MM.1S (cell line): Measurements from ENCODE around the gene GCNT2.

Experiments
- DNase-seq: peaks from one replicate; pipeline ENCODE4 v3.0.0-alpha.2; 2015
- H2AFZ ChIP-seq: fragments of 300-600 bp; sonication (generic); 2 replicates; pipeline ENCODE4 v1.6.0; 2016; ENCODE audit warnings: antibody characterized with exemption, low read length
- H3F3A ChIP-seq: fragments of 300-600 bp; sonication (generic); 2 replicates; pipeline ENCODE4 v1.6.1; 2016; ENCODE audit warnings: mild to moderate bottlenecking, antibody characterized with exemption, low read length, moderate library complexity, mixed read lengths; ENCODE audit not compliant: insufficient read depth
- H3K27ac ChIP-seq: fragments of 300-600 bp; sonication (generic); 2 replicates; pipeline ENCODE4 v1.5.1; 2016; ENCODE audit warnings: mild to moderate bottlenecking, low read length
- H3K27me3 ChIP-seq: fragments of 300-600 bp; sonication (generic); replicated peaks from 2 replicates; pipeline ENCODE4 v1.6.0; 2016; ENCODE audit warnings: low read length; ENCODE audit not compliant: insufficient read depth
- H3K36me3 ChIP-seq: fragments of 300-600 bp; sonication (generic); replicated peaks from 2 replicates; pipeline ENCODE4 v1.6.1; 2016; ENCODE audit warnings: mild to moderate bottlenecking, low read length, mixed read lengths; ENCODE audit not compliant: insufficient read depth
- H3K4me1 ChIP-seq: fragments of 300-600 bp; sonication (generic); 2 replicates; pipeline ENCODE4 v1.6.1; 2016; ENCODE audit warnings: low read length, mixed read lengths
- H3K4me2 ChIP-seq: fragments of 300-600 bp; sonication (generic); 2 replicates; pipeline ENCODE4 v1.6.0; 2016; ENCODE audit warnings: low read depth, low read length
- H3K4me3 ChIP-seq: fragments of 300-600 bp; sonication (generic); 2 replicates; pipeline ENCODE4 v1.5.1; 2016; ENCODE audit warnings: low read length, mixed read lengths
- H3K79me2 ChIP-seq: fragments of 300-600 bp; sonication (generic); 2 replicates; pipeline ENCODE4 v1.6.1; 2016; ENCODE audit warnings: mixed run types, low read length, mixed read lengths
- H3K9ac ChIP-seq: fragments of 300-600 bp; sonication (generic); 2 replicates; pipeline ENCODE4 v1.6.1; 2016; ENCODE audit warnings: low read length, mixed read lengths
- H3K9me2 ChIP-seq: fragments of 300-600 bp; sonication (generic); replicated peaks from 2 replicates; pipeline ENCODE4 v1.6.1; 2016; ENCODE audit warnings: mild to moderate bottlenecking, low read length, mixed read lengths; ENCODE audit not compliant: insufficient read depth
- H3K9me3 ChIP-seq: fragments of 300-600 bp; sonication (generic); replicated peaks from 2 replicates; pipeline ENCODE4 v1.6.1; 2016; ENCODE audit warnings: mild to moderate bottlenecking, low read length, mixed read lengths; ENCODE audit not compliant: insufficient read depth
- H4K20me1 ChIP-seq: fragments of 300-600 bp; sonication (generic); 2 replicates; pipeline ENCODE4 v1.6.1; 2016; ENCODE audit warnings: mild to moderate bottlenecking, low read length, moderate library complexity, mixed read lengths; ENCODE audit not compliant: insufficient read depth
- EZH2 ChIP-seq: fragments of 300-600 bp; sonication (generic); optimal IDR thresholded peaks from 2 replicates; pipeline ENCODE3; 2017; ENCODE audit warnings: low read depth, mild to moderate bottlenecking, antibody characterized with exemption, low read length, mixed read lengths
- EZH2phosphoT487 ChIP-seq: fragments of 300-600 bp; sonication (generic); IDR thresholded peaks from 2 replicates; pipeline ENCODE4 v1.6.1; 2018; ENCODE audit warnings: antibody characterized with exemption, low read length
- TF ChIP-seq, protein P1 (sequence below): fragments of 300-600 bp; sonication (generic); IDR thresholded peaks from 2 replicates; pipeline ENCODE4 v1.5.1; 2016; ENCODE audit warnings: antibody characterized with exemption, low read length, mixed read lengths

Gene GCNT2

DNA sequence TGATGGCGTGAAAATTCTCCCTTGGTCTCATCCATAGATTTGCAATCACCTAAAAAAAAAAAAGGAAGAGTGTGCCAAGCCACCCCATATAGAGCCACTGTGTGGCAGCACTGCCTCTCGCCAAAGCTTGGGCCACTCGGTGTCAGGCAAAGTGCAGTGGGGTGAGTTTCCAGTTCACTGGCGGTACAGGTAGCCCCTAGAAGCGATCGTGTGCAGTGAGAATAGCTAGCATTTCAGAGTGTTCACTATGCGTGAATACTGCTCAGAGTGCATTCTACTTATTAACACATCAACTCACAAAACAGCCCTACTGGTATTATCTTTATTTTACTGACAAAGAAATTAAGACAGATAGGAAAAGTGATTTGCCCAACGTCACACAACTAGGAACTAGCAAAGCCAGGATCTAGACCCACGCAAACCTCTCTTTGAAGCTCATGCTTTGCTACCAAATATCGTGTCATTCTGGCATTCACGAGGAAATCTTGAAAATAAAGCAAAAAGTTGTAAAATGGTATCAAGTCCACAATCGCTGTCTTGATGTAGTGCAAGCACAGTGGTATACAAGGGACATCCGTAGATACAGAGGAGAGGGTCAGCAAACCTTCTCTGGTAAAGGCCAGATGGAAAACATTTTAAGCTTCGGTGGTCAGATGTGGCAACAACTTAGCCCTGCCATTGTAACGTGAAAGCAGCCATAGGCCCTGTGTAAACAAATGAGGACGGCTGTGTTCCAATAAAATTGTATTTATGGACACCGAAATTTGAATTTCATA lies 10.4 kb upstream of the GCNT2 start:
- no peaks in the 10 kb centered on the region for H3K4me1 ChIP-seq
- H3K9ac ChIP-seq: no peak overlapping the region
- H3K9me2 ChIP-seq: no peaks in the 10 kb centered on the region
- no peaks in the 10 kb centered on the region for H3K27me3 ChIP-seq
- no peaks in the 10 kb centered on the region for H3K9me3 ChIP-seq
- H3K4me2 ChIP-seq: peak overlapping the region; percentile 23; the same call in 1 of the 2 replicates
- no peak overlapping the region for H3K4me3 ChIP-seq
- H3K27ac ChIP-seq: no peak overlapping the region
- DNase-seq: peak; percentile 65
- no peaks in the 10 kb centered on the region for H3K36me3 ChIP-seq
- no peak for TF ChIP-seq EZH2phosphoT487
- TF ChIP-seq, protein P1, sequence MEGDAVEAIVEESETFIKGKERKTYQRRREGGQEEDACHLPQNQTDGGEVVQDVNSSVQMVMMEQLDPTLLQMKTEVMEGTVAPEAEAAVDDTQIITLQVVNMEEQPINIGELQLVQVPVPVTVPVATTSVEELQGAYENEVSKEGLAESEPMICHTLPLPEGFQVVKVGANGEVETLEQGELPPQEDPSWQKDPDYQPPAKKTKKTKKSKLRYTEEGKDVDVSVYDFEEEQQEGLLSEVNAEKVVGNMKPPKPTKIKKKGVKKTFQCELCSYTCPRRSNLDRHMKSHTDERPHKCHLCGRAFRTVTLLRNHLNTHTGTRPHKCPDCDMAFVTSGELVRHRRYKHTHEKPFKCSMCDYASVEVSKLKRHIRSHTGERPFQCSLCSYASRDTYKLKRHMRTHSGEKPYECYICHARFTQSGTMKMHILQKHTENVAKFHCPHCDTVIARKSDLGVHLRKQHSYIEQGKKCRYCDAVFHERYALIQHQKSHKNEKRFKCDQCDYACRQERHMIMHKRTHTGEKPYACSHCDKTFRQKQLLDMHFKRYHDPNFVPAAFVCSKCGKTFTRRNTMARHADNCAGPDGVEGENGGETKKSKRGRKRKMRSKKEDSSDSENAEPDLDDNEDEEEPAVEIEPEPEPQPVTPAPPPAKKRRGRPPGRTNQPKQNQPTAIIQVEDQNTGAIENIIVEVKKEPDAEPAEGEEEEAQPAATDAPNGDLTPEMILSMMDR: peak; percentile 82
- H4K20me1 ChIP-seq: no peaks in the 10 kb centered on the region
- no peaks in the 10 kb centered on the region for H3K79me2 ChIP-seq
- peak overlapping the region; percentile 2 for H2AFZ ChIP-seq
- H3F3A ChIP-seq: no peaks in the 10 kb centered on the region

DNA sequence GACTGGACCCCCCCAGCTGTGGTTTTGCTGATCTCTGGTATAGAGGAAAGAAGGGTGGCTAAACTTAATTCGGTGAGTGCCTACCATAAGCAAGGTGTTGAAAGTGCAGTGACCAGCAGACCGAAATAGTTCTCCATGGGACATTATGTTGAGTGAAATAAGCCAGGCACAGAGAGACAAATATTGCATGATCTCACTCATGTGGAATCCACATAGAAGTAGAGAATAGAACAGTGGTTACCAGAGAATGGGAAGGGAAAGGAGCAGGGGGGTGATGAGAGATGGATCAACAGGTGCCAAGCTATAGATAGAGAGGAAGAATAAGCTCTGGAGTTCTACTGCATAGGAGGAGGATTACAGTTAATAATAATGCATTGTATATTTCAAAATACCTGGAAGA lies 9.7 kb upstream of the GCNT2 start:
- DNase-seq: no peak
- TF ChIP-seq, protein P1: no peak
- TF ChIP-seq EZH2 (no peak), EZH2phosphoT487 (no peak)
- no peak overlapping the region for H3K9ac ChIP-seq
- no peaks in the 10 kb centered on the region for H3K27me3 ChIP-seq
- no peaks in the 10 kb centered on the region for H3K36me3 ChIP-seq
- no peak overlapping the region for H2AFZ ChIP-seq
- no peaks in the 10 kb centered on the region for H3K9me3 ChIP-seq
- H3K4me2 ChIP-seq: no peak overlapping the region
- no peaks in the 10 kb centered on the region for H3F3A ChIP-seq
- H4K20me1 ChIP-seq: no peaks in the 10 kb centered on the region
- no peaks in the 10 kb centered on the region for H3K79me2 ChIP-seq
- H3K4me1 ChIP-seq: no peaks in the 10 kb centered on the region
- no peak overlapping the region for H3K27ac ChIP-seq
- H3K4me3 ChIP-seq: no peak overlapping the region
- H3K9me2 ChIP-seq: no peaks in the 10 kb centered on the region

DNA sequence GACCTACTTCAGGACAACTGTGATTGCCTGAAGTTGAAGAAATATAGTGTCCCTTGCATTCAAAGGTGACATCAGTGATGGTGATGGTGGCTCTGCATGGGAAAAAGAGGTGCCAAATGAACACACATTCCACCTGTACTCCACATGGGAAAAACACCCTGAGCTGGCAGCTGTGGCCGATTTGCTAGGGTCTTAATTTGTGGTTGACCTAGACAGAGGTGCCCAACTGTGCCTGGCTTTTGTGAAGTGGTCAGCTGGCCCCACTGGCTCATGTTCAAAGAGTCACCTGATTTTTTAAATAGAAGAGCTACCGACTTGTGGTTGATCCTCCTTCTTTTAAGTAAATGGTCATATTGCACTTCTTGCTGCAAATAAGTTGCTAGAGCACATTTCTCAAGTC lies 7.6 kb upstream of the GCNT2 start:
- Histone ChIP-seq H3K4me1 (no peaks in the 10 kb centered on the region), H3K79me2 (no peaks in the 10 kb centered on the region), H3K9me2 (no peaks in the 10 kb centered on the region), H3F3A (no peaks in the 10 kb centered on the region), H3K9ac (no peak overlapping the region), H3K27me3 (no peaks in the 10 kb centered on the region), H3K27ac (no peak overlapping the region), H4K20me1 (no peaks in the 10 kb centered on the region), H2AFZ (no peak overlapping the region), H3K4me3 (no peak overlapping the region), H3K36me3 (no peaks in the 10 kb centered on the region), H3K9me3 (no peaks in the 10 kb centered on the region), H3K4me2 (no peak overlapping the region)
- DNase-seq: no peak
- TF ChIP-seq, protein P1: no peak
- TF ChIP-seq EZH2phosphoT487 (no peak), EZH2 (no peak)
